Measurements from ENCODE around the gene CGB5. TPM values are rescaled to one million over a fixed set of nuclear protein-coding genes. Genes with fewer than 3 reads are reported as not detected.
"Not testable (repeated sequence)": the region's sequence is repeated elsewhere in the genome, so short reads cannot be mapped to it uniquely, and the experiment has no call there.

Gene CGB5
- total RNA-seq, 1 donor from 2014 or later: not detected

DNA sequence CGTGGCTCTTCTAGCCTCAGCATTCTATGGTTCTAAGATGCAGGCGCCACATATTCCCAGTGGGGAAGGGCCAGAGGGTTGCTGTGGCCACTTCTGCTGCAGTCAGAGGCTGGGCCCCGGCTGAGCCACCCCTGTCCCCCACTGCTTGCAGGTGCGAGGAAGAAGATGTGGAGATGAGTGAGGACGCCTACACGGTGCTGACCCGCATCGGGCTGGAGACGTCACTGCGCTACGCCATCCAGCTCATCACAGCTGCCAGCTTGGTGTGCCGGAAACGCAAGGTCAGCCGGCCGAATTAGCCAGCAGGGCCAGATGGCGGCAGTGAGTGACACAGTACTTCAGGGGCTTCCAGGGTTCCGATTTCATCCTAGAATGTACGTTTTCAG lies 28.8 kb upstream of the CGB5 start:
- peaks cover 0 to 39% of the 10 kb centered on the region in 2 donors for H3K36me3 ChIP-seq
- H3K4me3 ChIP-seq: no peak overlapping the region
- no peak overlapping the region for H3K27ac ChIP-seq
- peaks cover 6% of the 10 kb centered on the region for H3K27me3 ChIP-seq
- peaks cover 26% of the 10 kb centered on the region for H3K4me1 ChIP-seq
- no peaks in the 10 kb centered on the region for H3K9me3 ChIP-seq
- no peak for DNase-seq (ENCODE audit: extremely low spot score in 2 of 2)
- intact Hi-C loops (cut with DNase I): no loop called here
- TF ChIP-seq POLR2A (IDR thresholded peaks at IDR 0.05) (no peak), POLR2AphosphoS5 (IDR thresholded peaks at IDR 0.05; ENCODE audit: insufficient read depth in 1 of 2, low read depth in 1 of 2) (no peak)
- TF ChIP-seq, protein P1, sequence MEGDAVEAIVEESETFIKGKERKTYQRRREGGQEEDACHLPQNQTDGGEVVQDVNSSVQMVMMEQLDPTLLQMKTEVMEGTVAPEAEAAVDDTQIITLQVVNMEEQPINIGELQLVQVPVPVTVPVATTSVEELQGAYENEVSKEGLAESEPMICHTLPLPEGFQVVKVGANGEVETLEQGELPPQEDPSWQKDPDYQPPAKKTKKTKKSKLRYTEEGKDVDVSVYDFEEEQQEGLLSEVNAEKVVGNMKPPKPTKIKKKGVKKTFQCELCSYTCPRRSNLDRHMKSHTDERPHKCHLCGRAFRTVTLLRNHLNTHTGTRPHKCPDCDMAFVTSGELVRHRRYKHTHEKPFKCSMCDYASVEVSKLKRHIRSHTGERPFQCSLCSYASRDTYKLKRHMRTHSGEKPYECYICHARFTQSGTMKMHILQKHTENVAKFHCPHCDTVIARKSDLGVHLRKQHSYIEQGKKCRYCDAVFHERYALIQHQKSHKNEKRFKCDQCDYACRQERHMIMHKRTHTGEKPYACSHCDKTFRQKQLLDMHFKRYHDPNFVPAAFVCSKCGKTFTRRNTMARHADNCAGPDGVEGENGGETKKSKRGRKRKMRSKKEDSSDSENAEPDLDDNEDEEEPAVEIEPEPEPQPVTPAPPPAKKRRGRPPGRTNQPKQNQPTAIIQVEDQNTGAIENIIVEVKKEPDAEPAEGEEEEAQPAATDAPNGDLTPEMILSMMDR (IDR thresholded peaks at IDR 0.05): no peak

DNA sequence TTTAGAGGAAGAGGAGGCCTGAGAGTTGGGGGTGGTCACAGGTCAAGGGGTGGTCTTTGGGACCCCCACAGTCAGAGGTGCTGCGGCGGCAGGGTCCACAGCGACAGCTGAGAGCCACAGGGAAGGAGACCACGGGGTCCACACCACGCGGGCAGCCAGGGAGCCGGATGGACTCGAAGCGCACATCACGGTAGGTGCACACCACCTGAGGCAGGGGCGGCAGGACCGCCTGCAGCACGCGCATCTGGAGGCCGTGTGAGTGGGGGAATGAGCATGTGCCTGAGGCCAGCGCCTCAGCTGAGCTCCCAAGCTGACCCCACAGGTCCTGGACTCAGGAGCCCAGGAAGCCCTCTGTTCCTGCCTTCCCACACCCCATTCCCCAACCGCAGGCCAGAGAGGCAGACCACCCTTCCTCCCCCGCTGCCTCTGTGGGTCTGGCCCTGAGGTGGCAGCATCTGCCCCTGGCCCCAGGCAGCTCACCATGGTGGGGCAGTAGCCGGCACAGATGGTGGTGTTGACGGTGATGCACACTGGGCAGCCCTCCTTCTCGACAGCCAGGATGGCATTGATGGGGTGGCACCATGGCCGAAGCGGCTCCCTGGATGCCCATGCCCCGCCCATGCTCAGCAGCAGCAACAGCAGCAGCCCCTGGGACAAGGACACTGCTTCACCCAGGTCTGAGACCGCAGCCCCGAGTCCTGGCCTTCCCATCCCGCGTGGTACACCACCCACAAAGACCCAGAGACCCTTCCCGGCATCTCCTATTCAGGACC lies 27.4 kb upstream of the CGB5 start:
- Histone ChIP-seq H3K4me1 (peaks cover 26% of the 10 kb centered on the region), H3K4me3 (no peak overlapping the region), H3K9me3 (no peaks in the 10 kb centered on the region), H3K27ac (no peak overlapping the region), H3K27me3 (peaks cover 6% of the 10 kb centered on the region), H3K36me3 (peaks cover 0 to 26% of the 10 kb centered on the region in 2 donors)
- intact Hi-C loops (cut with DNase I): no loop called here
- TF ChIP-seq POLR2A (IDR thresholded peaks at IDR 0.05) (no peak), POLR2AphosphoS5 (IDR thresholded peaks at IDR 0.05; ENCODE audit: insufficient read depth in 1 of 2, low read depth in 1 of 2) (no peak)
- TF ChIP-seq, protein P1 (IDR thresholded peaks at IDR 0.05): no peak
- DNase-seq (ENCODE audit: extremely low spot score in 2 of 2): no peak

DNA sequence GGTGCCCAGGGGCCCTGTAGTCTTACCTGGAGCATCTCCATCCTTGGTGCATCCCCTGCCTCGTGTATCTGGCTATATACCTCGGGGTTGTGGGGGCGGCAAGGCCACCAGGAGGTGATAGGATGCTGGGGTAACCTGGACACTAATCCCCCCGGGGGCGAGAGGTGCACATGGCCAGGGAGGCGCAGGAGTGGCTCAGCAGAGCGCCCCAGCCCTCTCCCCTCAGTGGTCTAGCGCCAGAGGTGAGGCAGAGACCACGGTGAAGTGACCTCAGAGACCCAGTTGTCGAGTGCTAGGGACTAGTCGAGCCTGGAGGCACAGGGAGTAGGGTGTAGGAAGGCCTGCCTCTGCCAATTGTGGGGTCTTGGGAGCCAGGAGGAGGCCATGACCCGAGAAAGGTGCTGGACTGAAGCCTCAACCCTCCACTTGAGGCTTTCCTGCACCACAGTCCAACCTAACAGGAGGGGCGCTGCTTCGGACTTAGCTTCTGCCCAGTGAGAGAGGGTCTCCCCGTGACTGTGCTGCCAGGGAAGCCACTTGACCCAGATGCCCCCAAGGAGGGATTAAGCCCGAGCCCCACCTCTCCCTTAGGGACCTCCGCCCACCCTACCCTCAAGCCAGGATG lies 26.5 kb upstream of the CGB5 start, which contains the start of gene LHB:
TSS of gene LHB (minus strand) at position 51 of the 625 bp plus-strand sequence. CDS start at position 41, 10 bp downstream.
- intact Hi-C loops (cut with DNase I): no loop called here
- Histone ChIP-seq H3K9me3 (no peaks in the 10 kb centered on the region), H3K36me3 (peaks cover 0 to 19% of the 10 kb centered on the region in 2 donors), H3K4me1 (peaks cover 26% of the 10 kb centered on the region), H3K27ac (no peak within 1 kb of the TSS), H3K4me3 (peak within 1 kb of the TSS; percentile 44 to 45), H3K27me3 (peaks cover 6% of the 10 kb centered on the region)
- no peak for DNase-seq (ENCODE audit: extremely low spot score in 2 of 2)
- no peak for TF ChIP-seq POLR2A (IDR thresholded peaks at IDR 0.05)
- TF ChIP-seq, protein P1 (IDR thresholded peaks at IDR 0.05): no peak

DNA sequence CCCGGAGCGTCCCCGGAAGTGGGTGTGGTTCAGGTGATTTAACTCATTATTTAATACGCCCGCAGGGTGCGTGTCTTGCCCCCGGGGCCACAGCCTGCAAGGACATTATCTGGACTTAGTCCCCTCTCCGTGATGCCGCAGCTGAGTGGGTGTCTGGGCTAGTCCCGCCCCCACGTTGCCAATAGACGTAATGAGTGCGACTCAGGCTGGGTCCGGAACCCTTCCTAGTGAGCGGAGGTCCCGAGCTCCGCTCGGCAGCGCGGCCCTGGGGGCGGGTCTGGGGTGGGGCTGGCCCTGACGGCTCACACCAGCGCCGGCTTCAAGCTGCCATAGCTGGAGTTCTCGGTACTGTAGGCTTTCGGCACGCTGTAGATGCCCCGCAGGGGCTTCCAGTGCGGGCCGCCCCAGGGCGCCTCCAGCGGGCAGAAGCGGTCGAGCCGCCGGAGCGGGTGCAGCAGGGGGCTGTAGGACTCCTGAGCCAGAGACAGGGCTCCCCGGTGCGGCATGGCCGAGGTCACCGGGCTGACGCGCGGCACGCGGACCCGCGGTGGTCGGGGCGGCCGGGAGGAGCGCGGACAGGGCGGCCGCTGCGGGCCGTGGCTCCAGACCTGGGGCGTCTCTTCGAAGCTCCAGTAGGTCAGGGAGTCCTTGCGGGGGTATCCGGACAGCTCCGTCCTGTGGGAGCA lies 25.8 kb upstream of the CGB5 start:
- Histone ChIP-seq H3K27me3 (peaks cover 6% of the 10 kb centered on the region), H3K36me3 (peaks cover 0 to 12% of the 10 kb centered on the region in 2 donors), H3K4me3 (peak overlapping the region; percentile 44 to 45), H3K9me3 (no peaks in the 10 kb centered on the region), H3K27ac (no peak overlapping the region), H3K4me1 (peaks cover 26% of the 10 kb centered on the region)
- TF ChIP-seq POLR2AphosphoS5 (IDR thresholded peaks at IDR 0.05; ENCODE audit: insufficient read depth in 1 of 2, low read depth in 1 of 2): no peak
- TF ChIP-seq POLR2A (IDR thresholded peaks at IDR 0.05): no peak
- TF ChIP-seq, protein P1 (IDR thresholded peaks at IDR 0.05): no peak
- no peak for DNase-seq (ENCODE audit: extremely low spot score in 2 of 2)
- intact Hi-C loops (cut with DNase I): no loop called here

DNA sequence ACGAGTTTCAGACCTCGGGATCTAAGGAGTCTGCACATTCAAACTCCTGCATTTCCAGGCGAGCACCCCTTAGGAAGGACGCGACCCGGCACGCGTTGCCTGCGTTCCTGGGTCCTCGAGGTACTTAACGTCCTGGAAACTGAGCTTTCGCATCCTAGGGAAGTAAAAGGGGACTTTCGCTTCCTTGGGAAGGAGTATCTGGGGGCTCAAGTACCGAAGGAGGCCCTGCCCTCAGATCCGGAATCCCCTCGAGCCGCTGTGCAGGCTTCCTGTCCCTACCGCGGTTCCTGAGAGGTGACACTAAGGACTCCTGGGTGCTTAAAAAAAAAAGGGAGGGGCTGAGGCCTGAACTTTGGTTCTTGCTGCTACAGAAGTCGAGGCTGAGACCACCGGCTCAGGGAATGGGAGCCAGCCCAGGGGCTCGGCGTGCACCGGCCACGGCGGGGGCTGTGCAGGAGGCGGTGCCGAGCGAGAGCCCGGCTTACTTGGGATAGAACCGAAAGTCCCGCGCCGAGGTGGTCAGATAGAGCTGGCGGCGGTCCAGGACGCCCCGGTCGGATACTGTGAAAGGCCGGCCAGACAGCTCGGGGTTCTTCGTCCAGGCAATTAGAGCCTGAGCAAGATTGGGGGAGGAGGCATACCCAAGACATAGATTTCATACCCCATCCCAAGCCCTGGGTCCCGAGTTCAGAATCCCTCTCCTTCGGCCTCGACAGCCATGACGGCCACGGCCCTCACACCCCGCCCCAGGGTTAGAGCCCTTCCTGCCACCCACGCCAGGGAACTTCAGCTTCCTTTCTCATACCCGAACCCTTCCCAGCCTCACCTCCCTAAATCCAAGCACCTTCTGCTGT lies 25.0 kb upstream of the CGB5 start:
- intact Hi-C loops (cut with DNase I); H3K27me3 ChIP-seq; H3K9me3 ChIP-seq; H3K36me3 ChIP-seq; H3K27ac ChIP-seq; DNase-seq (ENCODE audit: extremely low spot score in 2 of 2): not testable (repeated sequence)
- Histone ChIP-seq H3K4me1 (peaks cover 26% of the 10 kb centered on the region), H3K4me3 (peak overlapping the region; percentile 44 to 45)

All from vagina (tissue), 2 donors.